ENCODE data around the gene E2F4. TPM values are rescaled to one million over a fixed set of nuclear protein-coding genes. Genes with fewer than 3 reads are reported as not detected.

E2F4 gene
- total and polyA plus RNA-seq, 8 donors: 32.8 to 304 (median 42.1) TPM

DNA sequence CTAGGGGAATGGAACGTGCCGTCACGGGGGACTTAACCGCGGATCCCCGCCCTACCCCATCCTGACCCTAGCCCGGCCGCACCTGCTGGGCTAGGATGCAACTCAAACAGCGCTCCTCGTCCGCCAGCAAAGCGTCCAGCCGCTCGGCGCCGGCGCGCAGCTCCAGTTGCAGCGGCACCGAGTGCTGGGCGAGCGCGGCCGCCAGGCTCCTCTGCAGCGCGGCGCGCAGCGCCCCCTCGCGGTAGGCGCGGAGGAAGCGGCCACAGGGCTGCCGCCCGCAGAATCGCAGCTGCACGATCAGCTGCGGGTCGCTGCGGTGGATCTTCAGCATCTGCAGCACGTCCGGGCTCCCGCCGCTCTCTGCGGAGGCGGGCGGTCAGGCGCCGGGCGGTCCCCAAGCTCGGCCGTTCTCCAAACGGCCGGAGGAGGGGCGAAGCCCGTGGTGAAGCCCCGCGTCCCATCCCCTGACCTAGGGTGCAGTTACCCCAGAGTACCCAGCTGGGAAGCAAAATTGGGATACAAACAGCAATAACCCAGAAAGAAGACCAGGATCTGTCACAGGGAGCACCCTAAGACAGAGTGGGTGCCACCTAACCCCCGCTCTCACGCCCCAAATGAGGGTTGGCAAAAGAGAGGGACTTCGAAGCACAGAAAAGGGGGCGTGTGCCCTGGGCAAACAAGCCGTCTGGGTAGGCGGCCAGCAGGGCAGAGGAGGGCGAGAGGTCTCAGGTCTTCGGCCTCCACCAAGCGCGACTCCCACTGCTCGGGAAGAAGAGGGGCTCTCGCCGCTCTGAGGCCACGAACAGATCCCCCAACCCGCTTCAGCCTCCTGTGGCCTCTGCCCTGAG, 36.4 kb upstream of the E2F4 start:
- Histone ChIP-seq H3K27me3 (peaks cover 0 to 15% (median 0%) of the 10 kb centered on the region in 3 donors), H3K9me3 (no peaks in the 10 kb centered on the region), H3K27ac (no peak overlapping the region), H3K4me3 (peak overlapping the region in 2 of 4 donors; percentile 28 to 42), H3K36me3 (peaks cover 0 to 8% (median 3%) of the 10 kb centered on the region in 4 donors), H3K4me1 (peaks cover 34 to 68% (median 60%) of the 10 kb centered on the region in 4 donors)
- DNase-seq: peak; percentile 83 to 94
- whole genome bisulfite sequencing, 5 donors: 9 to 34% (median 10%) methylated on average over 22 to 74 of the region's 74 CpGs
- intact Hi-C loops (cut with DNase I; ENCODE audit: low total_unique reads): no loop called here
- TF ChIP-seq POLR2A (IDR thresholded peaks at IDR 0.05): no peak
- TF ChIP-seq, protein P1, sequence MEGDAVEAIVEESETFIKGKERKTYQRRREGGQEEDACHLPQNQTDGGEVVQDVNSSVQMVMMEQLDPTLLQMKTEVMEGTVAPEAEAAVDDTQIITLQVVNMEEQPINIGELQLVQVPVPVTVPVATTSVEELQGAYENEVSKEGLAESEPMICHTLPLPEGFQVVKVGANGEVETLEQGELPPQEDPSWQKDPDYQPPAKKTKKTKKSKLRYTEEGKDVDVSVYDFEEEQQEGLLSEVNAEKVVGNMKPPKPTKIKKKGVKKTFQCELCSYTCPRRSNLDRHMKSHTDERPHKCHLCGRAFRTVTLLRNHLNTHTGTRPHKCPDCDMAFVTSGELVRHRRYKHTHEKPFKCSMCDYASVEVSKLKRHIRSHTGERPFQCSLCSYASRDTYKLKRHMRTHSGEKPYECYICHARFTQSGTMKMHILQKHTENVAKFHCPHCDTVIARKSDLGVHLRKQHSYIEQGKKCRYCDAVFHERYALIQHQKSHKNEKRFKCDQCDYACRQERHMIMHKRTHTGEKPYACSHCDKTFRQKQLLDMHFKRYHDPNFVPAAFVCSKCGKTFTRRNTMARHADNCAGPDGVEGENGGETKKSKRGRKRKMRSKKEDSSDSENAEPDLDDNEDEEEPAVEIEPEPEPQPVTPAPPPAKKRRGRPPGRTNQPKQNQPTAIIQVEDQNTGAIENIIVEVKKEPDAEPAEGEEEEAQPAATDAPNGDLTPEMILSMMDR (IDR thresholded peaks at IDR 0.05): peak in 5 of 7 experiments; percentile 56 to 100 (median 96)
- peak in 2 of 3 donors; percentile 30 to 70 for TF ChIP-seq POLR2AphosphoS5 (IDR thresholded peaks at IDR 0.05)
- TF ChIP-seq EP300 (IDR thresholded peaks at IDR 0.05): no peak

DNA sequence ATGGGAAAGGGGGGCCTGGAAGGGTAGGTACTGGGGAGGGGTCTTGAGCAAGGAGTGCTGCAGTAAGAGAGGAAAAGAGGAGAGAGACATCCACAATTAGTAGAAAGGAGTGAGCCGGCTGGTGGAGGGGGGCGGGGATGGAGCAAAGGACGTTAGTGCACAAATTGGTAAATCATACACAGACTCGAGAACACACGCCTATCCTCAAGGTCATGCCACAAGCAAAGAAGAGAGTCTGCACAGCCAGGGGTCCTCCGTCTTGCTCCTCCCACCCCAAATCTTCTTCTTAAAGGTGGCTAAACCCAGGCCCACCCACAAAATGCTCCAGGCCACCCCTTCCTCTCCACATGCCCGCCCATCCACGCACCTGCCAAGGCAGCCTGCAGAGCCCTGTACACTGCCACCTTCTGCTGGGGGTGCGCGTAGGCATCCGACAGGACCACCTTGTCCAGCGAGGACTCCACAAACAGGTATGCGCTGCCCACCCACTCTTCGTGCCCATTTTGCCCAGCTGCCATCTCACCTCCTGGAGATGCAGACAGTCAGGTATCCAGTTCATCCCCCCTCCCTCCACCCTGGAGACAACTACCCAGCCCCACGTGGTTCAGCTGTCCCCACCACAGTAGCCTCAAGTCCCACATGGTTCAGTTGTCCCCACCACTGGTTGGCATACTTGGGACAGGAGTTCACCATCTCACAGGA, 35.7 kb upstream of the E2F4 start:
- intact Hi-C loops (cut with DNase I; ENCODE audit: low total_unique reads): no loop called here
- peaks cover 0 to 8% (median 3%) of the 10 kb centered on the region in 4 donors for H3K36me3 ChIP-seq
- H3K4me1 ChIP-seq: peaks cover 37 to 68% (median 60%) of the 10 kb centered on the region in 4 donors
- TF ChIP-seq EP300 (IDR thresholded peaks at IDR 0.05) (no peak), POLR2A (IDR thresholded peaks at IDR 0.05) (no peak), POLR2AphosphoS5 (IDR thresholded peaks at IDR 0.05) (no peak)
- TF ChIP-seq, protein P1 (IDR thresholded peaks at IDR 0.05): no peak
- peaks cover 0 to 9% (median 0%) of the 10 kb centered on the region in 3 donors for H3K27me3 ChIP-seq
- H3K27ac ChIP-seq: no peak overlapping the region
- WGBS, 5 donors: 55 to 72% (median 63%) methylated on average over 12 to 15 of the region's 15 CpGs
- H3K4me3 ChIP-seq: no peak overlapping the region
- no peaks in the 10 kb centered on the region for H3K9me3 ChIP-seq
- peak in 1 of 2 donors; percentile 38 for DNase-seq

GRCh38 chr16:67157106-67157748, 34.7 kb upstream of the E2F4 start:
- Histone ChIP-seq H3K27ac (peak overlapping the region in 2 of 5 donors; percentile 88 to 92), H3K9me3 (no peaks in the 10 kb centered on the region), H3K36me3 (peaks cover 0 to 8% (median 3%) of the 10 kb centered on the region in 4 donors), H3K4me3 (no peak overlapping the region), H3K27me3 (peaks cover 0 to 19% (median 0%) of the 10 kb centered on the region in 3 donors), H3K4me1 (peaks cover 44 to 73% (median 63%) of the 10 kb centered on the region in 4 donors)
- intact Hi-C loops (cut with DNase I; ENCODE audit: low total_unique reads): no loop called here
- 53 to 74% (median 60%) methylated on average over 7 of the region's 7 CpGs for WGBS, 5 donors
- peak in 1 of 2 donors; percentile 18 for DNase-seq
- TF ChIP-seq, protein P1 (IDR thresholded peaks at IDR 0.05): no peak
- TF ChIP-seq POLR2A (IDR thresholded peaks at IDR 0.05) (no peak), POLR2AphosphoS5 (IDR thresholded peaks at IDR 0.05) (no peak), EP300 (IDR thresholded peaks at IDR 0.05) (no peak)

Data from stomach (tissue), 9 donors.